ENCODE data around the gene GEMIN5. TPM values are rescaled to one million over a fixed set of nuclear protein-coding genes. Genes with fewer than 3 reads are reported as not detected.

GEMIN5 gene
- total and polyA plus RNA-seq, 2 of the 8 experiments (the other 6 are each of a cell fraction or from before 2014, with no cell fraction given), result 12.8 to 47.0 TPM

GRCh38 chr5:154923441-154924430 is 14.3 kb downstream of the GEMIN5 start:
- Histone ChIP-seq H2BK15ac (ENCODE audit: low read length) (no peak overlapping the region), H2BK5ac (ENCODE audit: low read depth, low read length) (no peak overlapping the region), H3K56ac (replicated peaks; ENCODE audit: insufficient read length, low read depth, low read length) (no peak overlapping the region), H2BK120ac (replicated peaks; ENCODE audit: low read depth, low read length) (no peak overlapping the region), H2AK5ac (ENCODE audit: low read depth, low read length) (no peak overlapping the region), H3K79me2 (ENCODE audit: control insufficient read depth in 1 of 2, insufficient read depth in 2 of 2, low read length in 2 of 2) (no peaks in the 10 kb centered on the region), H3K23ac (ENCODE audit: insufficient read length) (no peak overlapping the region), H4K20me1 (replicated peaks in 1 of 2; ENCODE audit: control insufficient read depth in 1 of 2, insufficient read depth in 2 of 2, low read length in 2 of 2) (no peaks in the 10 kb centered on the region), H3K4me3 (ENCODE audit: extremely low read depth in 1 of 4, insufficient read depth in 2 of 4, low read depth in 3 of 4, low read length in 4 of 4) (no peak overlapping the region), H3K27ac (ENCODE audit: low read depth, low read length) (no peak overlapping the region), H3K9me3 (ENCODE audit: insufficient read depth in 2 of 2, low read depth in 1 of 2, low read length in 1 of 2) (no peaks in the 10 kb centered on the region), H4K8ac (ENCODE audit: extremely low read depth, insufficient read depth, low read length) (no peak overlapping the region), H3K36me3 (ENCODE audit: control insufficient read depth in 2 of 4, insufficient read depth in 4 of 4, low read length in 3 of 4) (peaks cover 22 to 78% (median 44%) of the 10 kb centered on the region in 4 experiments), H2BK20ac (ENCODE audit: low read length) (no peak overlapping the region), H2AFZ (ENCODE audit: low read length) (no peak overlapping the region), H3K4me1 (replicated peaks in 1 of 4; ENCODE audit: control insufficient read depth in 3 of 4, insufficient read depth in 4 of 4, low read length in 3 of 4) (no peaks in the 10 kb centered on the region), H3K4ac (replicated peaks; ENCODE audit: insufficient read length, low read depth, low read length) (no peak overlapping the region), H3K23me2 (ENCODE audit: low read depth, low read length) (no peaks in the 10 kb centered on the region), H4K91ac (replicated peaks; ENCODE audit: insufficient read length, low read length) (no peak overlapping the region), H3K18ac (ENCODE audit: extremely low read depth, low read length) (no peak overlapping the region), H2BK12ac (ENCODE audit: low read depth, low read length) (no peak overlapping the region), H3K79me1 (ENCODE audit: low read depth, low read length) (no peaks in the 10 kb centered on the region), H3K27me3 (replicated peaks in 1 of 4; ENCODE audit: control insufficient read depth in 3 of 4, extremely low read depth in 1 of 4, insufficient read depth in 3 of 4, low read length in 3 of 4) (no peaks in the 10 kb centered on the region), H3K9ac (replicated peaks in 1 of 4; ENCODE audit: extremely low read depth in 1 of 4, low read depth in 3 of 4, low read length in 3 of 4) (no peak overlapping the region), H3K14ac (ENCODE audit: insufficient read length) (no peak overlapping the region), H3K4me2 (ENCODE audit: insufficient read depth in 1 of 2, low read depth in 2 of 2, low read length in 2 of 2) (no peak overlapping the region), H4K5ac (ENCODE audit: insufficient read length, low read depth, low read length) (no peak overlapping the region)
- POLR2A ChIA-PET (ENCODE audit: partially characterized antibody), result no interaction called here
- FAIRE-seq (no peak), DNase-seq (ENCODE audit: low read depth in 1 of 2, low spot score in 2 of 2) (no peak)
- CTCF ChIA-PET (ENCODE audit: partially characterized antibody), result interaction anchor here (0.6 to 1.2 kb wide), 2 partner anchors 105 to 196 kb away, joined by 3 to 5 read pairs; no protein-coding TSS in a partner anchor
- 96% methylated on average over 7 of the region's 7 CpGs; no CpG with 5 or more reads in 1 of the 2 experiments for WGBS, 2 experiments (ENCODE audit: extremely low coverage in 1 of 2, insufficient coverage in 1 of 2, insufficient read length in 1 of 2, insufficient replicate concordance in 2 of 2, low coverage in 1 of 2, low lambda C conversion rate in 2 of 2, missing lambda C conversion rate in 1 of 2)
- TF ChIP-seq POLR2A (IDR thresholded peaks at IDR 0.05; ENCODE audit: control extremely low read depth in 1 of 2, low read depth in 2 of 2, low read length in 2 of 2) (no peak), MAFK (IDR thresholded peaks at IDR 0.05; ENCODE audit: low read depth, low read length) (no peak), MAX (IDR thresholded peaks at IDR 0.05) (no peak), TCF12 (IDR thresholded peaks at IDR 0.05; ENCODE audit: low read depth, low read length) (no peak), CBX5 (IDR thresholded peaks at IDR 0.05; ENCODE audit: low read depth, low read length) (no peak), EP300 (IDR thresholded peaks at IDR 0.05; ENCODE audit: borderline replicate concordance in 1 of 2, low read depth in 2 of 2, low read length in 2 of 2) (no peak), RBBP5 (IDR thresholded peaks at IDR 0.05; ENCODE audit: borderline replicate concordance, low read depth, low read length) (no peak), ATF2 (IDR thresholded peaks at IDR 0.05; ENCODE audit: low read length) (no peak), TEAD4 (IDR thresholded peaks at IDR 0.05; ENCODE audit: low read depth, low read length) (no peak), KDM5A (IDR thresholded peaks at IDR 0.05; ENCODE audit: low read length) (no peak)

All from H1 (cell line).